Inflammatory macrophage (primary cell): ENCODE measurements around the gene PGA4.
"Not testable (repeated sequence)": the region's sequence is repeated elsewhere in the genome, so short reads cannot be mapped to it uniquely, and the experiment has no call there.

Experiments used
- DNase-seq, 2 donors: peaks; one replicate each; pipeline ENCODE4 v3.0.0-alpha.2; 2020 to 2022

PGA4 gene

GRCh38 chr11:61252332-61252731 is 30.2 kb downstream of the PGA4 start:
- DNase-seq, result not testable (repeated sequence)

- peak; percentile 72 to 81 for DNase-seq
These were observed 32.4 kb downstream of the PGA4 start for GRCh38 chr11:61254403-61255025.

- peak; percentile 77 to 89 for DNase-seq
These were observed 34.7 kb downstream of the PGA4 start for GRCh38 chr11:61256710-61257482.

DNA sequence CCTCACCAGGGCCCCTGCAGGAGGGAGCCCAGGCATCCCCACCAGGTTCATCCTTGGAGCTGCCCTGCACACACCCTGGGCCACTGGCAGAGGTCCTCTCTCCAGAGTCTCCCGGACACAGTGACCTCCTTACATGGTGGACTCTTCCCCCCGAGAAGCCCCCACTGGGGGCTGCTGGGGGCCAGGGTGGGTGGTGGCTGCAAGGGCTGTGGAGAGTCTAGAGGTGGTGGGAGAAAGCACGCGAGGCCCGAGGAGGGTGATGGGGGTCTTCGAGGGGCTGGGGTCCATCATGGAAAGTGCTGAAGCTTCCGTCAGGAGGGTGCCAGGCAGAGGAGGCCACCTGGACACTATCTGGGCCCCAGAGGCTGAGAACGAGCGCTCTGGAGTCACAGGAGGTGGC is 36.4 kb downstream of the PGA4 start:
- no peak for DNase-seq

DNA sequence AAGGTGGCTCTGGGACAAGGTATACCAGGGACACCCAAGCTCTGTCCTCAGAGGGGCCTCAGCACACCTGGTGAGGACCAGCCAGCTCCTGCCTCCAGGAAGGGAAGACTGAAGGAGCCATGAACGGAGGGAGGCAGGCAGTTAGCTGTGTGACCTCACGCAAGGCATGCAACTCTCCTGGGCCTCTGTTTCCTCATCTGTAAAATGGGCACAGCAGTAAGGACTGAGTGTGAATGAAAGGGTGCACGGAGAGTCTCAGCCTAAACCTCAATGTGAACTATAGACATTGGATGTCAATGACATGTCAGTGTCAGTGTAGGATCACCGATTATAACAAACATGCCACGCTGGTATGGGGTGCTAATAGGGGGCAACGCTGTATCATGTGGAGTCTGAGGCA is 37.2 kb downstream of the PGA4 start:
- no peak for DNase-seq

GRCh38 chr11:61264371-61264770 is 42.2 kb downstream of the PGA4 start:
- DNase-seq, result no peak

GRCh38 chr11:61264795-61265194 is 42.6 kb downstream of the PGA4 start:
- no peak for DNase-seq

GRCh38 chr11:61265357-61265756 is 43.2 kb downstream of the PGA4 start:
- DNase-seq, result no peak

DNA sequence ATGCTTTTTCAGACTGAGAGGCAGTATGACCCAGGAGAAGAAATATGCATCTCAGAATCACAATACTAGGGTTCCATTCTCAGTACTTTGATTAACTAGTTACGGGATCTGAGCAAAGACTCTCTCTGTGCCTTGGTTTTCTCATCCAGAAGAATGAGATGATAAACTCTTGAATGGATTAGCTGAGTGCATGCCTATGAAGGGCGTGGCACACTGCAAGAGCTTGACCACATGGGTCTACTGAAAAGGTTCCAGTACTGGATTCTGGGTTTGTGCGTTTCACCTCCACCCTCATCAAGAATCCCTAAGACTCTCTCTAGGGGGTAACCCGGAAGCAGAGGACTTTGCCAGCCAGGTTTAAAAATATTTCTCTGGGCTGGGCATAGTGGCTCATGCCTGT is 44.5 kb downstream of the PGA4 start:
- DNase-seq, result no peak

DNA sequence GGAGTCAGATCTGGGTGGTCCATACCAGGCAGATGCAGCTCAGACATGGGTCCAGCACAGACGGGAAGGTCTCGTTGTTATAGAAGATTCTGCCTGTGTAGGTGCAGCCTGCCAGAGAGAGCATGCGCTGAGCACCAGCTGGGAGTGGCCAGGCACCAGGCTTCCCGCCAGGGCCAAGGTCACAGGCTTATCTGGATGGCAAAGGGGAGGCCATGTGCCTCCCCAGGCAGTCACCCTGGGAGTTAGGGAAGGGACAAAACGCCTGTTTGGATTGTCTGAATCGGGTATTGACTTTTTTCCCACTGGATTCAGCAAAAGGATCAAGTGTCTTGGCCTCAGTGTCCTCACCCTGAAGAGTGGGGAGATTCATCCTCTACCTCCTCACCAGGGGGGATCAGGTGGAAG is 45.3 kb downstream of the PGA4 start:
- DNase-seq, result no peak

- no peak for DNase-seq
These were observed 46.6 kb downstream of the PGA4 start for GRCh38 chr11:61268588-61269250.

- DNase-seq, result peak; percentile 49 to 74
These were observed 48.4 kb downstream of the PGA4 start for GRCh38 chr11:61270354-61271076.

- DNase-seq, result no peak
These were observed 50.6 kb downstream of the PGA4 start for GRCh38 chr11:61272731-61273130.

DNA sequence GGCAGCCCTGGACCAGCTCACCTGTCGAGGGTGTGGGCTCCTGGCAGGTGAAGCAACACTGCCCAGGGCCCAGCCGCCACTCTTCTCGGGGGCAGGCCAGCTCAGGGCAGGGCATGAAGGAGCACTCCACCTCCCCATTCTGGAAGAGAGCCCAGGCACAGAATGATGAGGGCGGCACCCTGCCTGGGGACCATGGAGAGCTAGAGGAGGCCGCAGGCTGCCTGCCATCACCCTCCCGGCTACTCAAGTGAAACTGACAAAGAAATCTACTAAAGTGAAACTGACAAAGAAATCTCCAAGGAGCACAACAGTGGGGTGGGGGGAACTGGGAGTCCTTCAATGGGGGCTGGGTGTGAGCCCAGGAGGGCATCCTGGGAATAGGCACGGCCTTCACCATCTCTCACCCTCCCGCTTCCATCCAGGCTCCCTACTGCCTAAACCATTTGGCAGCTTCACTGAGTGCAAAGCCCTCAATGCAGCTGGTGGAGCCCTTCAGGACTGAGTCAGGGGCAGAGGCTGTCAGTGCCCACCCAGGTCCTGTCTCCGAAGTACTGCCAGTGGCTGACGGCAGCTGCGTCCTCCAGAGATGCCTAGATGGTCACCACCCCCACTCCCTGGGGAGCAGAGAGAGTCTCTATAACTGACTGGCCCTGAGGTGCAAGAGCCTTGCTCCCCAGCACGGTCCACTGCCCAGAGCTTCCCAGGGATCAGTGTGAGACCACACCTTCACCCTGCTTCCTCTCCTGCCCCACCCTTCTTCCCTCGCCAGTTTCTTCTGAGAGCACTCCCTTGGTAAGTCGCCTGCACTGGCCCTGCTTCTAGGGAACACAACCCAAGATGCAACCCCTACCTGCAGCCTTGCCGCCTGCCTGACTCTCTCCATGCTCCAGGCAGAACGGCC is 51.3 kb downstream of the PGA4 start:
- DNase-seq, result no peak

DNA sequence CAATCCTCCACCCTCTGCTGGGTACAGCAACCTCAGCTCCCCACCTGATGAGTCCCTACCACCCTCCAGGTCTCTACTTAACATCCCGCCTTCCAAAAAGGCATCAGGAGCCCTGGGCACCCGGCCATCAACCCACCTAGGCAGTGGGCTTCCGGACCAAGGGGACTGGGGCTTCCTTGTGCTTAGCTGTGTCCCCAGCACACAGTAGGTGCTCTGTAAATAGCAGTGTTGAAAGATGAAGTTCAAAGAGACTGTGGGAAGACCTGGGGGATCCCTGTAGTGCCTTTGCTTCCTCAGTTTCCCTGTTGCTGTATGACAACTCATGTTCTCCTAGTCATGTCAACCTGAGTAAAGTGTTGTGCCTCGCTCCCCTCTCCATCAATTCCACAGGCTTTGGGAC is 51.9 kb downstream of the PGA4 start:
- DNase-seq, result no peak

GRCh38 chr11:61275191-61275590 is 53.0 kb downstream of the PGA4 start:
- DNase-seq, result no peak

GRCh38 chr11:61277186-61278000 is 55.2 kb downstream of the PGA4 start:
- DNase-seq, result no peak

DNA sequence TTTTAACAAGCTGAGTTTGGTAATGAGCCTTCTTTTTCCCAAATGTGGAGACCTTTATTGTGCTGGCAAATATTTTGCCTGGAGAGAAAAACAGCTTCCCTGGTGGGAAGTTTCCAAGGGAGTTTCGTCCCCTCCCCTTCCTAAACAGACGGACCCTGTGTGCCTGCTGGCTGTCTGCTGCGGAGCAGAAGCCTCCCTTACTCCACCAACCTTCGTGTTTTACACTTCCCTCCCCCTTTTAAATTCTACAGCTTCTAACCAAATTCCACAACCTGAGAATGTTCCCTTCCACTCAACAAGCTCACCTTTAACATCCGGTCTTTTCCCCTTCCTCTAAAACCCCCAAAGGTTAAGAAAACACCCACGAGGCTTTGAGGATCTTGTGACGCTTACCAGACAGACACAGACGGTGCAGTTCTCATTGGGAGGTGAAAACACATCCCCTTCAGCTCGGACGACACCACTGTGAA is 55.9 kb downstream of the PGA4 start:
- DNase-seq, result no peak

- DNase-seq, result no peak
These were observed 58.0 kb downstream of the PGA4 start for GRCh38 chr11:61279934-61280659.

GRCh38 chr11:61280883-61281580 is 58.9 kb downstream of the PGA4 start:
- DNase-seq, result no peak
